ENCODE measurements around the gene PIH1D1. TPM values are rescaled to one million over a fixed set of nuclear protein-coding genes. Genes with fewer than 3 reads are reported as not detected.

PIH1D1 gene
- total and polyA plus RNA-seq, 2 of the 8 experiments (the other 6 are each of a cell fraction or from before 2014, with no cell fraction given), result 146 to 195 TPM

- DNase-seq (ENCODE audit: low read depth in 1 of 2, low spot score in 2 of 2) (no peak), FAIRE-seq (no peak)
- H3K14ac ChIP-seq (ENCODE audit: insufficient read length), result no peak overlapping the region
- H4K20me1 ChIP-seq (replicated peaks in 1 of 2; ENCODE audit: control insufficient read depth in 1 of 2, insufficient read depth in 2 of 2, low read length in 2 of 2), result peaks cover 0 to 5% of the 10 kb centered on the region in 2 experiments
- H3K23ac ChIP-seq (ENCODE audit: insufficient read length), result no peak overlapping the region
- H3K36me3 ChIP-seq (ENCODE audit: control insufficient read depth in 2 of 4, insufficient read depth in 4 of 4, low read length in 3 of 4), result peaks cover 2 to 8% (median 4%) of the 10 kb centered on the region in 4 experiments; a peak in 3 of 8 replicates
- peak overlapping the region; percentile 73 for H4K5ac ChIP-seq (ENCODE audit: insufficient read length, low read depth, low read length)
- no peak overlapping the region for H2BK120ac ChIP-seq (replicated peaks; ENCODE audit: low read depth, low read length)
- peak overlapping the region; percentile 92 for H2BK5ac ChIP-seq (ENCODE audit: low read depth, low read length)
- ChIA-PET POLR2A (ENCODE audit: partially characterized antibody) (interaction anchor here (0.6 to 4.6 kb wide), 29 partner anchors 10 to 324 kb away, joined by 3 to 33 read pairs (median 4); partner anchors contain the start of genes DKKL1, FLT3LG, GFY and RPS11), CTCF (ENCODE audit: partially characterized antibody) (interaction anchor here (1.9 to 2.1 kb wide), 4 partner anchors 9 to 25 kb away, joined by 5 to 7 read pairs (median 6); partner anchors contain the start of gene FLT3LG)
- H3K4me1 ChIP-seq (replicated peaks in 1 of 4; ENCODE audit: control insufficient read depth in 3 of 4, insufficient read depth in 4 of 4, low read length in 3 of 4), result peaks cover 0 to 4% (median 1%) of the 10 kb centered on the region in 4 experiments; a peak in 3 of 7 replicates
- H3K9me3 ChIP-seq (ENCODE audit: insufficient read depth in 2 of 2, low read depth in 1 of 2, low read length in 1 of 2), result no peaks in the 10 kb centered on the region
- no peak overlapping the region for H2BK15ac ChIP-seq (ENCODE audit: low read length)
- peak overlapping the region; percentile 63 to 93 for H3K4me2 ChIP-seq (ENCODE audit: insufficient read depth in 1 of 2, low read depth in 2 of 2, low read length in 2 of 2)
- H3K4ac ChIP-seq (replicated peaks; ENCODE audit: insufficient read length, low read depth, low read length), result peak overlapping the region; percentile 3
- H3K27me3 ChIP-seq (replicated peaks in 1 of 4; ENCODE audit: control insufficient read depth in 3 of 4, extremely low read depth in 1 of 4, insufficient read depth in 3 of 4, low read length in 3 of 4), result no peaks in the 10 kb centered on the region
- no peak overlapping the region for H2BK12ac ChIP-seq (ENCODE audit: low read depth, low read length)
- WGBS, 2 experiments (ENCODE audit: extremely low coverage in 1 of 2, insufficient coverage in 1 of 2, insufficient read length in 1 of 2, insufficient replicate concordance in 2 of 2, low coverage in 1 of 2, low lambda C conversion rate in 2 of 2, missing lambda C conversion rate in 1 of 2), result 48% methylated on average over 8 of the region's 10 CpGs; no CpG with 5 or more reads in 1 of the 2 experiments
- no peak overlapping the region for H2AFZ ChIP-seq (ENCODE audit: low read length)
- peaks cover 4% of the 10 kb centered on the region for H3K23me2 ChIP-seq (ENCODE audit: low read depth, low read length)
- peak overlapping the region; percentile 94 to 98 (median 96) for H3K9ac ChIP-seq (replicated peaks in 1 of 4; ENCODE audit: extremely low read depth in 1 of 4, low read depth in 3 of 4, low read length in 3 of 4)
- peak overlapping the region; percentile 99; the same call in 1 of the 2 replicates for H4K8ac ChIP-seq (ENCODE audit: extremely low read depth, insufficient read depth, low read length)
- H3K4me3 ChIP-seq (ENCODE audit: extremely low read depth in 1 of 4, insufficient read depth in 2 of 4, low read depth in 3 of 4, low read length in 4 of 4), result peak overlapping the region; percentile 78 to 86 (median 80)
- TF ChIP-seq ATF2 (IDR thresholded peaks at IDR 0.05; ENCODE audit: low read length) (no peak), POU5F1 (IDR thresholded peaks at IDR 0.05; ENCODE audit: low read depth, low read length) (no peak), JUND (IDR thresholded peaks at IDR 0.05; ENCODE audit: low read length) (0 out of 2 replicates have a peak, but pooled peaks have one; percentile 4)
- H3K27ac ChIP-seq (ENCODE audit: low read depth, low read length), result peak overlapping the region; percentile 96
- no peak overlapping the region for H2BK20ac ChIP-seq (ENCODE audit: low read length)
- peak overlapping the region; percentile 71; the same call in 1 of the 2 replicates for H3K18ac ChIP-seq (ENCODE audit: extremely low read depth, low read length)
- H3K79me1 ChIP-seq (ENCODE audit: low read depth, low read length), result peaks cover 2% of the 10 kb centered on the region
- peaks cover 0 to 23% of the 10 kb centered on the region in 2 experiments; a peak in 2 of 4 replicates for H3K79me2 ChIP-seq (ENCODE audit: control insufficient read depth in 1 of 2, insufficient read depth in 2 of 2, low read length in 2 of 2)
- H4K91ac ChIP-seq (replicated peaks; ENCODE audit: insufficient read length, low read length), result peak overlapping the region; percentile 17
- H3K56ac ChIP-seq (replicated peaks; ENCODE audit: insufficient read length, low read depth, low read length), result no peak overlapping the region
- peak overlapping the region; percentile 1; the same call in 1 of the 2 replicates for H2AK5ac ChIP-seq (ENCODE audit: low read depth, low read length)
Observed at GRCh38 chr19:49453757-49454240, 2.2 kb upstream of the PIH1D1 start.

Measured in H1 (cell line).